T47D (cell line): ENCODE measurements around the gene PUS7L.

Source experiments
- DNase-seq, 2 experiments: peaks; one replicate each; pipeline versions ENCODE4 v3.0.0 to v3.0.0-alpha.2; 2011 to 2012; ENCODE audit warnings: low read depth in 1 of 2, low spot score in 1 of 2
- JUND ChIP-seq: IDR thresholded peaks from 2 replicates; pipeline ENCODE4 v1.6.1; 2012; ENCODE audit warnings: low read depth
- in situ Hi-C: cut with HindIII; loops from 2 replicates; pipeline ENCODE4 v1.10.0; 2016; ENCODE audit warnings: low sequenced_read_pairs, low pct_unique_long_range_greater_than_20kb

PUS7L gene, protein sequence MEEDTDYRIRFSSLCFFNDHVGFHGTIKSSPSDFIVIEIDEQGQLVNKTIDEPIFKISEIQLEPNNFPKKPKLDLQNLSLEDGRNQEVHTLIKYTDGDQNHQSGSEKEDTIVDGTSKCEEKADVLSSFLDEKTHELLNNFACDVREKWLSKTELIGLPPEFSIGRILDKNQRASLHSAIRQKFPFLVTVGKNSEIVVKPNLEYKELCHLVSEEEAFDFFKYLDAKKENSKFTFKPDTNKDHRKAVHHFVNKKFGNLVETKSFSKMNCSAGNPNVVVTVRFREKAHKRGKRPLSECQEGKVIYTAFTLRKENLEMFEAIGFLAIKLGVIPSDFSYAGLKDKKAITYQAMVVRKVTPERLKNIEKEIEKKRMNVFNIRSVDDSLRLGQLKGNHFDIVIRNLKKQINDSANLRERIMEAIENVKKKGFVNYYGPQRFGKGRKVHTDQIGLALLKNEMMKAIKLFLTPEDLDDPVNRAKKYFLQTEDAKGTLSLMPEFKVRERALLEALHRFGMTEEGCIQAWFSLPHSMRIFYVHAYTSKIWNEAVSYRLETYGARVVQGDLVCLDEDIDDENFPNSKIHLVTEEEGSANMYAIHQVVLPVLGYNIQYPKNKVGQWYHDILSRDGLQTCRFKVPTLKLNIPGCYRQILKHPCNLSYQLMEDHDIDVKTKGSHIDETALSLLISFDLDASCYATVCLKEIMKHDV

GRCh38 chr12:43758728-43759563 lies at the start of gene PUS7L, which contains the start of gene IRAK4:
Gene PUS7L (minus strand): TSS chr12:43758790. CDS start chr12:43755245, 3,545 bp downstream.
Gene IRAK4 (plus strand): TSS chr12:43758951. CDS start chr12:43768112, 9,161 bp downstream.
- in situ Hi-C loops, result no loop called here
- TF ChIP-seq JUND, result no peak
- peak; percentile 91 to 99 for DNase-seq

GRCh38 chr12:43807386-43807785 lies 48.8 kb upstream of the PUS7L start:
- in situ Hi-C loops, result no loop called here
- no peak for DNase-seq
- no peak for TF ChIP-seq JUND

- TF ChIP-seq JUND, result no peak
- in situ Hi-C loops, result no loop called here
- DNase-seq, result no peak
Measured at GRCh38 chr12:43806737-43807072, 48.1 kb upstream of the PUS7L start.

DNA sequence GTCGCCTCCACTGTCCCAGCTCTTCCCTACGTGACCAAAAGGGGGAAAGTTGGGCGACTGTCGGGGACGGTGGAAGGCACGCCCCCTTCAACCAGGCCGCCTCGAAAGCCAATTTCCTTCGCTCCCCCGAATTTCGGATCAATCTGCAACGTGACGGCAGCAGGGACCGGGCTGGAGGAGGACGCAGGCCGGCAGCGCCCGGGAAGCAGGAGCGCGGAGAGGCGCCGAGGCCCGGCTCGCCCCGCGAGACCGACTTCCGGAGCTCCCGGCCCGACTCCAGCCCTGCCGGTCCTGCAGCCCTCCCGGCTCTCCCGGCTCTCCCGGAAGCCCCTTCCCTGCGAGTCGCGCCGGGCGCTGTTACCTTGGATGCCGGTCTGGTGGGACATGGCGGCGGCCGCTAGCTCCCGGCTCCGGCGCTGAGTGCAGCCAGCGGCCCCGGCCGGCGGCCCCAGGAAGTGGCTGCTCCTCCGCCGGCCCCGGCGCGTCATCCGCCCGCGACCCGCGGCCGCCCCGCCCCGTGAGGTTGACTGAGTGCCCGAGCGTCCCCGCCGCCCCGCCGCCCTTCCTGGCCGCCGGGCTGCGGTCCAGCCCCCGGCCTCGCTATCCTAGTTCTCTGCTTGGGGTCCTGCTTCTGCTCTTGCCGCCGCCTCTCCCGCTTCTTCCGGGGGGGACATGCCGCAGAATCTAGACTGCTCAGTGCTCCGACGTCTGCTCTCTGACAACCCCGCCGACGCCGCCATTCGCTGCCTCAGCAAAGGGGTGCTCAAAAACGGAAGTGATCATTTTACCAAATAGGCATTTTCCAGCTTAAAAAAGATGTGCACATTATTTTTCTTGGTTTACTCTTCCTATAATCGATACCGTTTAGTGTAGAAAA lies 47.5 kb upstream of the PUS7L start, which contains the start of gene TWF1:
TSS of gene TWF1 (minus strand) at position 458 of the 877 bp plus-strand sequence. CDS start at position 386, 72 bp downstream.
- in situ Hi-C loops, result no loop called here

GRCh38 chr12:43805149-43805859 lies 46.7 kb upstream of the PUS7L start:
- DNase-seq, result peak; percentile 29 to 41
- TF ChIP-seq JUND, result no peak

More for the DNA sequence above, 47.5 kb upstream of the PUS7L start, which contains the start of gene TWF1:
- DNase-seq, result peak; percentile 86 to 90
- TF ChIP-seq JUND, result no peak

GRCh38 chr12:43797561-43798217 lies 39.1 kb upstream of the PUS7L start:
- no peak for TF ChIP-seq JUND
- in situ Hi-C loops, result no loop called here
- no peak for DNase-seq

More at GRCh38 chr12:43805149-43805859, 46.7 kb upstream of the PUS7L start:
- in situ Hi-C loops, result no loop called here

- in situ Hi-C loops, result no loop called here
- peak in 1 of 2 experiments; percentile 86 for DNase-seq
- no peak for TF ChIP-seq JUND
Measured at GRCh38 chr12:43795716-43796280, 37.2 kb upstream of the PUS7L start.

DNA sequence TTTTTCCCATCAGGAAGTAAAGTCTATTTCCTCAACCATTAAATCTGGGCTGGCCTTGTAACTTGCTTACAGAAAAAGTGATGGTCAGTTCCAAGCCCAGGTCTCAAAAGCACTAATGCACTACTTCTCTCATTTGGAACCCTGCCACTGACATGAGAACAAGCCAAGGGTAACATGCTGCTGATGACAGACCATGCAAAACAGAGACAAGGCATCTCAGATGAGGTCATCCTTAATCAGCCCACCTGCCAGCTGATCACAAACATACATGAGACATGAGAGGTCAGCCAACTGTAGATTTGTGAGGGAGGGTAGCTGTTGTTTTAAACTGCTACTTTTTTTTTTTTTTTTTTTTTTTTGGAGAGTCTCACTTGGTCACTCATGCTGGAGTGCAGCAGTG lies 31.4 kb upstream of the PUS7L start:
- in situ Hi-C loops, result no loop called here
- TF ChIP-seq JUND, result no peak
- DNase-seq, result no peak

DNA sequence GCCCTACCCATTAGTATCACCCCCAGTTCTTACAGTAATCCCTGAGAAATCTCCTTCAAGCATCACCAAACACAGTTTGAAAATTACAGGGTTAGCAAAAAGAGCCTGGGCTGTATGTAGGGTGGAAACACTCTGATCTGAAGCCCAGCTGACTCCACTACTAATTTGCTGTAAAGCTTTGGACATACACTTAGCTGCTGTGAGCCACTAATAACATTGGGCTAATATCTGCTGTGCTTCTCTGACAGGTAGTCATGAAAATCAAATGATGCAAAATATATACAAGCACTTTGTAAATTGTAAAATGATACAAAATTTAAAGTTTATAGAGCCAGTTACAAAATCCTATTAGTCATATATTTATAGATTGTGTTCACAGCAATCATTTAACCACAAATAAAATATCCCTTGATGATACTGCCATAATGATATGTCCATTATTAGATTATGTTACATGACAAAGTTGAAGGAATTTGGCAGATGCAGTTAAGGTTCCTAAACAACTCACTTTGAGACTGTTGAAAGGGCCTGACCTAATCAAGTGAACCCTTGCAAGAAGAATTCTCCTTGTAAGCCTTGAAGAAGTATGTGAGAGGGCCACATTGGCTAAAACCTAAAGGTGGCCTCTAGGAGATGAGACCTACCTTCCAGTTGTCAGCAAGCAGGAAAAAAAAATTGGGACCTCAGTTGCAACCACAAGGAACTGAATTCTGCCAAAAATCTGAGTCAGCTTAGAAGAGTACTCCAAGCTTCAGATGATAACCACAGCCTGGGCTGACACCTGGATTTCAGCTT lies 28.5 kb upstream of the PUS7L start:
- DNase-seq, result no peak
- in situ Hi-C loops, result no loop called here
- no peak for TF ChIP-seq JUND

DNA sequence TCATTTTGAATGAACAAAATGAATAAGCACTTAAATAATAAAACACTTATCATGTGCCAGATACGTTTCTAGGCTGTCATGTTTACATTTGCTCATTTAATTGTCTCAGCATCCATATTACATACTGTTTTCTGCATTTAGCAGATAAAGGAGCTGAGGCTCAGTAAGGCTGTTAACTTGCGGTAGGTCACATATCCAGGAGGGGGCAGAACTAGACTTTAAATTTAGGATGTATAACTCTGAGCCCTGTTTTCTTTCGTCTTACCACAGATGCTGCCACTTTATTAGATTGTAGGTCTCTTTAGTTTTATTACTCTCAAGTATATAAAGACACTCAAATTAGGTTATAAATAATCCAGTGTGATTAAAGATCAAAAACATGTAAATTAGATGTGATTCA lies 17.9 kb upstream of the PUS7L start:
- no peak for TF ChIP-seq JUND
- in situ Hi-C loops, result no loop called here
- DNase-seq, result peak; percentile 15 to 62
